ENCODE data around the gene NCKAP5. TPM values are rescaled to one million over a fixed set of nuclear protein-coding genes. Genes with fewer than 3 reads are reported as not detected.
"Not testable (repeated sequence)": the region's sequence is repeated elsewhere in the genome, so short reads cannot be mapped to it uniquely, and the experiment has no call there.

Gene NCKAP5
- total RNA-seq, 1 experiment from 2014 or later, result 1.1 TPM

DNA sequence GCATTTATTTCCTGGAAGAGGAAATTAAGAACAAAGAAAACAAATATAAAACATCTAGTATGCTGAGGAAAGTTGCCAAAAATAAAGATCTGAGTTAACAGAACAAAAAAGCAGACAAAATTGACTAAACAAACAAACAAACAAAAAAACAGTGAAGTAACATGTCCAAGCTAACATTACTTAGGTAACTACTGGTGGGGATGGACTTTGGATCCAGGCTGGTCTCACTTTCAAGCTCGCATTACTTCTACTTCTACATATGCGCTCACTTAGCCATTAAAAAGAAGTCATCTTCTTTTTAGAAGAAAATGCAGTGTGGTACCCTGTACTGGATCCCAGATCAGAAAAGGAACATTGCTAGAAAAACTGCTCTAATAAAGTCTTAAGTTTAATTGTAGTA lies 358.9 kb downstream of the NCKAP5 start:
- no peak for DNase-seq (ENCODE audit: low read depth)

- DNase-seq (ENCODE audit: low read depth), result not testable (repeated sequence)
These were observed 361.6 kb downstream of the NCKAP5 start for GRCh38 chr2:133206666-133207065.

- DNase-seq (ENCODE audit: low read depth), result no peak
These were observed 363.8 kb downstream of the NCKAP5 start for GRCh38 chr2:133204421-133204820.

- peak; percentile 89 for DNase-seq (ENCODE audit: low read depth)
These were observed 367.4 kb downstream of the NCKAP5 start for GRCh38 chr2:133200684-133201421.

DNA sequence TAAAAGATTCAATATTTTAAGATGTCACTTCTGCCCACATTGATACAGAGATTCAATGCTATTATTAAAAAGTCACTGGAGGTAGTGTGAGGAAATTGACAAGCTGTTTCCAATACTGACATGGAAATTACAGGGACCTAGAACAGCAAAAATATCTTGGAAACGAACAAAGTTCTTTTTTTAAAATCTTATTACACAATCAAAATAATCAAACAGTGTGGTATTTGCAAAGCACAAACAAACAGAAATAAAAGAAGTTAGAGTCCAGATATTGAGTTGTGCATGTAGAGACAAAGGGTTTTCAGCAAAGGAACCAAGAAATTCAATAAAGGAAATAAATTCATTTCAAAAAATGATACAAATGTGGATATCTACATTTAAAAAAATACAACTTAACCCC lies 369.6 kb downstream of the NCKAP5 start:
- no peak for DNase-seq (ENCODE audit: low read depth)

- DNase-seq (ENCODE audit: low read depth), result no peak
These were observed 371.1 kb downstream of the NCKAP5 start for GRCh38 chr2:133197156-133197555.

GRCh38 chr2:133194777-133195335 lies 373.4 kb downstream of the NCKAP5 start:
- no peak for DNase-seq (ENCODE audit: low read depth)

- DNase-seq (ENCODE audit: low read depth), result no peak
These were observed 374.0 kb downstream of the NCKAP5 start for GRCh38 chr2:133194362-133194655.

DNA sequence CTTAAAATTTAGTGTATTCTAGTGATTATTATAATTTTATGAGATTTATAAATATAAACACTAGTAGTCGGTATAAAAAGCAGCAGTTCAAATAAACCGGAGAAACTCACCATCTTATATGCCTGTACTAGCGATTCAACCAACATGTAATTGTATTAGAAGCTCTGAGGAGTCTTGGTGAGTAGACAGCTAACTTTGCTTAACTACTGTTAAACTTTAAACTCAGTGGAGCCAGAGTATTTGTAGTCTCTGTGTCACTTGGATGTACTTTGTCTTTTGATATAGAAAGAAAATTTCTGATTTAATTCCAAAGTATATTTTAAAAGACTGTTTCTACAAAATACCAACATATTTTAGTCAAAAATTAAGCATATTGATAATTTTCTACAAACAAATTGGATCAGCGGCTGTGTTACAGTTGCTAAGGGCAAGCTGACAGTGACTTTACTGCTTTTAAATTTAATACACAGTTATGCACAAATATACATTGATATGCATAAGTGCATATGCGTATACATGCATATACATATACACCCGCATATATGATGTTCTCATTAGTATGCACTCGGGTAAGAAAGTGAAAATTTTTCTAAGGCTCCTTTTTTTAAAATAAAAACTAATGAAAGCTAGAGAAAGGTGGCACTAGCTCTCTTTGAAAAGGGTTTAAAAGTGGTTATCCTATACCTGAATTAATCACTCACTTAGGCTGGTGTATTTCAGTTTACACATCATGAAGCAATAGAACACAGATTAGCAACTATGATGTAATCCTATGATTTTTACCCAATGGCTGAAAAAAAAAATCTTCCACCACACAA lies 374.5 kb downstream of the NCKAP5 start:
- DNase-seq (ENCODE audit: low read depth), result no peak

DNA sequence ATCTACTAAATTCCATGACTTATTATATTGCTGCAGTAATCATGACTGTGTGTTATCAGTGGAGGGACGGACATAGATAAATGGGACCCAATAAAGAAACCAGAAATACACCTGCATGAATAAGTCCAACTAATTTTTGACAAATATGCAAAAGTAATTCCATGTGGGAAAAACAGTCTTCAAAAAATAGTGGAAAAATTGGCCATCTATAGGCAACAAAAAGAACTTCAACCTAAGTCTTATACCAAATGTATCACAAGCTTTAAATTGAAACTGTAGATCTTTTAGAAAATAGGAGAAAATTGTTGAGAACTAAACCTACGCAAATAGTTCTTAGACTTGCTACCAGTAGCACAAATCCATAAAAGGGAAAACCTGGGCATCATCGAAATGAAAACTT lies 376.2 kb downstream of the NCKAP5 start:
- DNase-seq (ENCODE audit: low read depth), result no peak

DNA sequence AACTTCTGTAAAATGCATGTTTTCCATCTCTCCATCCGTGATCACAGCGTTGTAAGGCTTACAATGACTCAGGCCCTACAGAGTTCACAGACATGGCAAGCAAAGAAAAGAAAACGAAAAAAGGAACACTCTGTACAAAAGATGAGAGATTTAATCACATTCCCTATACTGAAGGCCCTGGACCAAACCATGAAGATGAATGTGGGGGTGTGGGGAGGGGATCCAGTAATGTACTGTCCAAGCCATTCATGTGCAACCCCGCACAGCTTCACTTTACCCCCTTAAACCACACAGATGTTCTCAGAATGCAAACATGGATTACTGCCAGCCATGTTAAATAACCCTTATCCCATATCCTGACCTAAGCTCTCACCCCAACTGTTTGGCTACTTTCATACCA lies 391.1 kb downstream of the NCKAP5 start:
- no peak for DNase-seq (ENCODE audit: low read depth)

GRCh38 chr2:133175926-133176325 lies 392.3 kb downstream of the NCKAP5 start:
- no peak for DNase-seq (ENCODE audit: low read depth)

- DNase-seq (ENCODE audit: low read depth), result no peak
These were observed 395.0 kb downstream of the NCKAP5 start for GRCh38 chr2:133173224-133173623.

DNA sequence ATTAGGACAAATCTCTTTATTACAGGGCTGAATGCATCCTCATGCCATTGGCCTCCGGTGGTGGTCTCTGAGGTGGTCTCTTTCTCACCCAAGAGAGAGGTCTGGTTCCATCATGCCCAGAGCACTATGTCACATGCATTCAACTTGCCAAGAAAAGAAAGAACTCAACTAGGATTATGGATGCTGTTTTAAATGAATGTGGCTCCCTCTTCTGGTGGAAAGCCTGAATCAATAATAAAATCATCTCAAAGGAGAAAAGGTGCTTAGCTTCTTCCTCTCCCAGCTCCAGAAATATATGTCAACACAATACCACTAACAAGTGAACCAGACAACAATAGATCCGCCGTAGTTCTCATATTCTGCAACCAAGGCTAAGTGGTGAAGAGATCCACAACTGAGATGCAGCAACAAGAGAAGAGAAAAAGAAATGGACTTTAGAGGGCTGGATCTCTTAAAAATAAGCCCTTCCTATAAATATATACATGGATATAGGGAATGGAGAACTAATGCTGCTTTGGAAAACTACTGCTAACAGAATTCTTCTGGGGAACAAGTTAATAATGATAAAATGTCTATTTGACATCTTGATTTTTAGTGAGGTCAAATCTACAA lies 396.8 kb downstream of the NCKAP5 start:
- DNase-seq (ENCODE audit: low read depth), result peak; percentile 66

- DNase-seq (ENCODE audit: low read depth), result no peak
These were observed 398.9 kb downstream of the NCKAP5 start for GRCh38 chr2:133169274-133169912.

DNA sequence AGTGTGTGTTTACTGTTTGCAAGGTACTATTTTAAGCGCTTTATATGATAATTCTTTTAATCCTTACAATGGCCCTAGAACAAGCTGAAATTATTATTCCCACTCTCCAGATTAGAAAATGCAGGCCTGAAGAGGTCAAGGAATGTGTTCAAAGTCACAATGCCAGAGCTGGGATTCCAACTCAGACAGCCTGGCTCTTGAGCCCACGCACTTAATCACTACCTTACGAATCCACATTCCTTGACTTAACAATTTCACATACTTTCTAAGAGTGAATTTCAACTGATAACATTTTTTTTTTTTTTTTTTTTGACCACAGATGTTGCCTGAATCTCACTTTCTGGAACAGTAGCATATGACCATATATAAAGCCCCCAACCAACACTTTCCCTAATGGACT lies 400.3 kb downstream of the NCKAP5 start:
- no peak for DNase-seq (ENCODE audit: low read depth)

DNA sequence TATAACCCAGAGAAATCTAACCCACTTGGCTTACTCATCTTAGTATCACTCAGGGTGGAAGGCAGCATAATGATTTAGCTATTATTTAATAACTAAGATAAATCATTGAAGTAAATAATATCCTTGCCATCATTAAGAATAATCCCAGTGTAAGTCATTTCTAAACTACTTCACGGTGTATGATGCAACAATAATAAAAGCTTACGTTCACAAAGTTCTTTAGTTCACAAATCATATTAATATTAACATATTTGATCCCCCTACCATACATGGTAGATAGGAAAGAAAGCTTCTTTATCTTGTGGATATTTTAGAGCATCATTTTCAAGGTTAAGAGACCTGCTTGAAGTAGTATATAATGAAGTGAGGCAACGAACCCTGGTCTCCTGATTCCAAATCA lies 401.0 kb downstream of the NCKAP5 start:
- no peak for DNase-seq (ENCODE audit: low read depth)

DNA sequence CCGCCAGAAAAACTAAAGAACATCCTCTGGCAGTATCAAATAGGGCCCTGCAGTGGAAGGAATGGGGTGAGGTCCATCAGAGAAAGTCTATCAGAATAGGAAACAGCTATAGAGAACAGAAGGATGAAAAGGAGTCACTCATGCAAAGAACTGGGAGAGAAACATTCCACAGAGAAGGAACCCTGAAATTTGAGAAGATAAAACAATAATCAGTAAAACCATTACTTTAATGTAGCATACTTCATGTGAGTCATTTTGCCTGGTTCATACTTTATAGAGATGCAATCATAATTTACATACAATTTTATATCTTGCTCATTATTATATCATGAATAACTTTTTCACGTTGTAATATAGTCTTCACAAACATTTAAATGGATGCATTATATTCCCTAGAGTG lies 402.2 kb downstream of the NCKAP5 start:
- no peak for DNase-seq (ENCODE audit: low read depth)

DNA sequence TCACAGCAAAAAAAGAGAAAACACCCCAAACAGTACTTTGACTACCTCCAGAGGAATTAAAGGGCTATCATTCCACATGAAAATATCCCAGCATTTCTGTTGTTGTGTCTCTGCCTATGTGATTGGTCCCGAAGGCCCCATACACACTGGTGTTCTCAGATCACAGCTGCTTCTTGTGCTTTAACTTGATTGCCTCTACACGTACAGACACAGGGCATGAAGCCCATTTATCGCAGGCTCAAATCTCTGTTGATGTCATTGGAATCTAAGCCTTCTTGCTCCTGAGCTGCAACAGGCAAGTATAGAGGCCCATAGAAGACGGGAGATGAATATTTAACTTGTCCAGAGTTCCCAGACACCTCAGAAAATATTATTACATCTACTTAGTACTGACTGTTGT lies 405.2 kb downstream of the NCKAP5 start:
- no peak for DNase-seq (ENCODE audit: low read depth)

DNA sequence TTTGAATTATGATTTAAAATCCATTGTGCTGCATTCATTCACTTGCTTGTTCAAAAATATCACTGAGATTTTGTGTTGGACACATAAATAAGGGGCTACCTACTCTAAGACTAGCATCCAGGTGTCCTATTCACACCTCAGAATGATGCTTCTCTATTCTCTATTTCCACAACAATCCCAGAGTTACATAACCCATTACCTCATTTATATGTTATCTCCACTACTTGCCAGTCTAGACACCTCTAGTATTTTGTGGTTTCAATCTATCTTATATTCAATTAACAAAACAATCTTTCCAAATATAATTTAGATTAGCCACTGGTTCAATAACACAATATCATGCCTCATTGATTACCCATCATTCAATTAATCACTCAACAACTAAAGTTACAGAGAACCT lies 409.8 kb downstream of the NCKAP5 start:
- no peak for DNase-seq (ENCODE audit: low read depth)

- DNase-seq (ENCODE audit: low read depth), result no peak
These were observed 410.2 kb downstream of the NCKAP5 start for GRCh38 chr2:133158024-133158423.

GRCh38 chr2:133157141-133157540 lies 411.1 kb downstream of the NCKAP5 start:
- DNase-seq (ENCODE audit: low read depth), result no peak

Measured in RPMI7951 (cell line).